ENCODE data around the gene UBE2G1. TPM values are rescaled to one million over a fixed set of nuclear protein-coding genes. Genes with fewer than 3 reads are reported as not detected.
A peak's percentile ranks its signal among the peaks of the same experiment; 100 is the strongest.

The UBE2G1 gene
- total RNA-seq, result 10 to 100 TPM; 39.5 to 58.5 TPM

GRCh38 chr17:4366327-4367063 is at the start of gene UBE2G1:
Gene UBE2G1, minus strand, starts transcription at chr17:4366675. Its CDS starts 359 bp downstream, at chr17:4366316.
- Histone ChIP-seq H3K27me3 (no peaks in the 10 kb centered on the region), H3K4me3 (peak within 1 kb of the TSS; percentile 88 to 100), H3K36me3 (no peaks in the 10 kb centered on the region), H3K27ac (peak within 1 kb of the TSS; percentile 95 to 99), H3K4me1 (peaks cover 0 to 8% of the 10 kb centered on the region in 2 donors), H3K9me3 (no peaks in the 10 kb centered on the region)
- DNase-seq (ENCODE audit: low spot score), result peak; percentile 97
- peak in 1 of 2 donors; percentile 51 for TF ChIP-seq CTCF (IDR thresholded peaks at IDR 0.05)

- no peak overlapping the region for H3K27ac ChIP-seq
- peak overlapping the region in 1 of 2 donors; percentile 0 for H3K4me3 ChIP-seq
These were observed 46.7 kb upstream of the UBE2G1 start for GRCh38 chr17:4412933-4413831.

GRCh38 chr17:4411201-4411600 is 44.7 kb upstream of the UBE2G1 start:
- Histone ChIP-seq H3K4me3 (no peak overlapping the region), H3K9me3 (no peaks in the 10 kb centered on the region), H3K36me3 (no peaks in the 10 kb centered on the region), H3K27me3 (no peaks in the 10 kb centered on the region), H3K27ac (no peak overlapping the region), H3K4me1 (no peaks in the 10 kb centered on the region)
- TF ChIP-seq CTCF (IDR thresholded peaks at IDR 0.05), result no peak
- DNase-seq (ENCODE audit: low spot score), result no peak

More at GRCh38 chr17:4412933-4413831, 46.7 kb upstream of the UBE2G1 start:
- H3K27me3 ChIP-seq, result no peaks in the 10 kb centered on the region
- no peaks in the 10 kb centered on the region for H3K9me3 ChIP-seq
- TF ChIP-seq CTCF (IDR thresholded peaks at IDR 0.05), result peak; percentile 53 to 94
- peak; percentile 95 for DNase-seq (ENCODE audit: low spot score)
- no peaks in the 10 kb centered on the region for H3K4me1 ChIP-seq
- no peaks in the 10 kb centered on the region for H3K36me3 ChIP-seq

- H3K27me3 ChIP-seq, result no peaks in the 10 kb centered on the region
- no peaks in the 10 kb centered on the region for H3K4me1 ChIP-seq
- no peaks in the 10 kb centered on the region for H3K36me3 ChIP-seq
- H3K27ac ChIP-seq, result no peak overlapping the region
- DNase-seq (ENCODE audit: low spot score), result no peak
- H3K4me3 ChIP-seq, result no peak overlapping the region
- H3K9me3 ChIP-seq, result no peaks in the 10 kb centered on the region
- TF ChIP-seq CTCF (IDR thresholded peaks at IDR 0.05), result no peak
These were observed 43.2 kb upstream of the UBE2G1 start for GRCh38 chr17:4409659-4410058.

GRCh38 chr17:4407851-4408250 is 41.4 kb upstream of the UBE2G1 start:
- DNase-seq (ENCODE audit: low spot score), result no peak
- no peaks in the 10 kb centered on the region for H3K4me1 ChIP-seq
- H3K27ac ChIP-seq, result no peak overlapping the region
- no peaks in the 10 kb centered on the region for H3K36me3 ChIP-seq
- no peaks in the 10 kb centered on the region for H3K27me3 ChIP-seq
- H3K9me3 ChIP-seq, result no peaks in the 10 kb centered on the region
- TF ChIP-seq CTCF (IDR thresholded peaks at IDR 0.05), result no peak
- H3K4me3 ChIP-seq, result no peak overlapping the region
